HG02623 (cell line): ENCODE measurements around the gene PIGN.
"Not testable (repeated sequence)": the region's sequence is repeated elsewhere in the genome, so short reads cannot be mapped to it uniquely, and the experiment has no call there.

Experiments
- ATAC-seq: cut with Tn5 transposase; IDR thresholded peaks from one replicate; pipeline ENCODE4 v1.9.1; 2021; ENCODE audit warnings: moderate library complexity; ENCODE audit not compliant: unreplicated experiment

Gene PIGN

GRCh38 chr18:62069556-62069955 is 117.3 kb downstream of the PIGN start:
- no peak for ATAC-seq

- no peak for ATAC-seq
Measured at GRCh38 chr18:62066102-62066818, 120.6 kb downstream of the PIGN start.

GRCh38 chr18:62064361-62064760 is 122.5 kb downstream of the PIGN start:
- no peak for ATAC-seq

GRCh38 chr18:62061821-62062478 is 124.9 kb downstream of the PIGN start:
- no peak for ATAC-seq

GRCh38 chr18:62060820-62061219 is 126.0 kb downstream of the PIGN start:
- no peak for ATAC-seq

GRCh38 chr18:62054929-62055498 is 131.8 kb downstream of the PIGN start:
- no peak for ATAC-seq

- ATAC-seq = no peak
Measured at GRCh38 chr18:62048279-62048678, 138.6 kb downstream of the PIGN start.

GRCh38 chr18:62045316-62045715 is 141.5 kb downstream of the PIGN start:
- ATAC-seq = no peak

- ATAC-seq = no peak
Measured at GRCh38 chr18:62044490-62045000, 142.3 kb downstream of the PIGN start.

GRCh38 chr18:62037989-62038778 is 148.7 kb downstream of the PIGN start:
- no peak for ATAC-seq

- no peak for ATAC-seq
Measured at GRCh38 chr18:62037012-62037742, 149.7 kb downstream of the PIGN start.

- not testable (repeated sequence) for ATAC-seq
Measured at GRCh38 chr18:62034286-62034685, 152.6 kb downstream of the PIGN start.

GRCh38 chr18:62033756-62034155 is 153.1 kb downstream of the PIGN start:
- no peak for ATAC-seq

- ATAC-seq = no peak
Measured at GRCh38 chr18:62033207-62033606, 153.6 kb downstream of the PIGN start.

GRCh38 chr18:62030091-62030985 is 156.5 kb downstream of the PIGN start:
- ATAC-seq = no peak

- no peak for ATAC-seq
Measured at GRCh38 chr18:62028715-62029114, 158.1 kb downstream of the PIGN start.

GRCh38 chr18:62027914-62028520 is 158.8 kb downstream of the PIGN start:
- ATAC-seq = no peak

- no peak for ATAC-seq
Measured at GRCh38 chr18:62026586-62026985, 160.3 kb downstream of the PIGN start.

- ATAC-seq = no peak
Measured at GRCh38 chr18:62024983-62025382, 161.9 kb downstream of the PIGN start.
